NB4 (cell line): Measurements from ENCODE around the gene KRABD2.

Experiments
- MYC ChIP-seq: IDR thresholded peaks from 2 replicates; pipeline ENCODE4 v1.6.1; 2011; ENCODE audit warnings: low read depth, low read length
- POLR2A ChIP-seq: IDR thresholded peaks from 2 replicates; pipeline ENCODE4 v1.6.1; 2011; ENCODE audit warnings: mild to moderate bottlenecking; ENCODE audit not compliant: insufficient read length; ENCODE audit errors: extremely low read depth
- TF ChIP-seq, protein P1 (sequence below): IDR thresholded peaks from one replicate; pipeline ENCODE4 v1.5.1; 2012; ENCODE audit warnings: low read depth, low read length
- TF ChIP-seq, protein P2 (sequence below): IDR thresholded peaks from 2 replicates; pipeline ENCODE4 v1.6.1; 2011; ENCODE audit warnings: low read depth, low read length

DNA sequence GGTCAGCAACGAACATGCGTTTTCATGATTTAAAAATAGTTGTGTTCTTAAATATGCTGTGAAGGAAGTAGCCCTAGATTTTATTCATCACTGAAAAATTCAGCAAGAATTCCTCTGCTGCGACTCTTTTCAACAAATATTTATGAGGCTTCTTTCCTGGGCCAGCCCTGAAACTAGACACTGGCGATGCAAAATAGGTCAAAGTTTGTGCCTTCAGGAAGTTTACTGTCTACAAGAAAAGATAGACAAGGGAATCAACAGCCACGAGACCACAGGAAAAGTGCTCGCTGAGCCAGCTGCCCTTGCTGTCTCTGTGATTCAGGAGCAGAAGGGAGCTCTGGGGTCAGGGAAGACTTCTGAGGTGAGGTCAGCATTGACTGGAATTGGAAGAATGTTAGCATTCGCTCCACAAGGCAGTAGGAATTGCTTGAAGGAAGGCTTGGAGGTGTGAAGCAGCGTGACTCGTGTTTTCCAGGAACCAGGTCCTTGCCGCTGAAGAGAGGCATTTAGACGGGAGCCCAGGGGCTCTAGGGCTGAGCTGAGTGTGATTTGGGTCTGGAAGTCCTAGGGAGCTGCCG, 8.4 kb upstream of the KRABD2 start:
- TF ChIP-seq, protein P1, sequence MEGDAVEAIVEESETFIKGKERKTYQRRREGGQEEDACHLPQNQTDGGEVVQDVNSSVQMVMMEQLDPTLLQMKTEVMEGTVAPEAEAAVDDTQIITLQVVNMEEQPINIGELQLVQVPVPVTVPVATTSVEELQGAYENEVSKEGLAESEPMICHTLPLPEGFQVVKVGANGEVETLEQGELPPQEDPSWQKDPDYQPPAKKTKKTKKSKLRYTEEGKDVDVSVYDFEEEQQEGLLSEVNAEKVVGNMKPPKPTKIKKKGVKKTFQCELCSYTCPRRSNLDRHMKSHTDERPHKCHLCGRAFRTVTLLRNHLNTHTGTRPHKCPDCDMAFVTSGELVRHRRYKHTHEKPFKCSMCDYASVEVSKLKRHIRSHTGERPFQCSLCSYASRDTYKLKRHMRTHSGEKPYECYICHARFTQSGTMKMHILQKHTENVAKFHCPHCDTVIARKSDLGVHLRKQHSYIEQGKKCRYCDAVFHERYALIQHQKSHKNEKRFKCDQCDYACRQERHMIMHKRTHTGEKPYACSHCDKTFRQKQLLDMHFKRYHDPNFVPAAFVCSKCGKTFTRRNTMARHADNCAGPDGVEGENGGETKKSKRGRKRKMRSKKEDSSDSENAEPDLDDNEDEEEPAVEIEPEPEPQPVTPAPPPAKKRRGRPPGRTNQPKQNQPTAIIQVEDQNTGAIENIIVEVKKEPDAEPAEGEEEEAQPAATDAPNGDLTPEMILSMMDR = no peak
- TF ChIP-seq POLR2A (no peak), MYC (no peak)
- TF ChIP-seq, protein P2, sequence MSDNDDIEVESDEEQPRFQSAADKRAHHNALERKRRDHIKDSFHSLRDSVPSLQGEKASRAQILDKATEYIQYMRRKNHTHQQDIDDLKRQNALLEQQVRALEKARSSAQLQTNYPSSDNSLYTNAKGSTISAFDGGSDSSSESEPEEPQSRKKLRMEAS = no peak
